GM12891 (cell line): ENCODE measurements around the gene DHRSX.
A peak's percentile ranks its signal among the peaks of the same experiment; 100 is the strongest.

ENCODE experiments used
- DNase-seq: peaks from one replicate; pipeline ENCODE4 v3.0.0; 2011; ENCODE audit warnings: low spot score; ENCODE audit not compliant: insufficient read length
- FAIRE-seq: peaks from 2 replicates; lab custom pipeline; 2011; peaks lifted over from hg19 to GRCh38; lab: Jason Lieb, UNC
- PAX5 ChIP-seq: IDR thresholded peaks from 2 replicates; pipeline ENCODE4 v1.6.1; 2011; ENCODE audit warnings: low read length, moderate library complexity, mild to moderate bottlenecking; ENCODE audit not compliant: insufficient read depth, severe bottlenecking
- POLR2A ChIP-seq: IDR thresholded peaks from 2 replicates; pipeline ENCODE4 v1.6.1; 2011; ENCODE audit warnings: low read depth, low read length, control low read depth
- POLR2AphosphoS5 ChIP-seq: IDR thresholded peaks from 2 replicates; pipeline ENCODE4 v1.6.1; 2011; ENCODE audit warnings: low read depth, low read length, control low read depth
- POU2F2 ChIP-seq: IDR thresholded peaks from 2 replicates; pipeline ENCODE4 v1.6.1; 2011; ENCODE audit warnings: low read depth, mild to moderate bottlenecking, control low read depth, low read length, moderate library complexity
- SPI1 ChIP-seq: IDR thresholded peaks from 2 replicates; pipeline ENCODE4 v1.6.1; 2011; ENCODE audit warnings: low read depth, low read length, control low read depth
- TAF1 ChIP-seq: IDR thresholded peaks from 2 replicates; pipeline ENCODE4 v1.6.1; 2011; ENCODE audit warnings: low read depth, low read length, control low read depth

Gene DHRSX

DNA sequence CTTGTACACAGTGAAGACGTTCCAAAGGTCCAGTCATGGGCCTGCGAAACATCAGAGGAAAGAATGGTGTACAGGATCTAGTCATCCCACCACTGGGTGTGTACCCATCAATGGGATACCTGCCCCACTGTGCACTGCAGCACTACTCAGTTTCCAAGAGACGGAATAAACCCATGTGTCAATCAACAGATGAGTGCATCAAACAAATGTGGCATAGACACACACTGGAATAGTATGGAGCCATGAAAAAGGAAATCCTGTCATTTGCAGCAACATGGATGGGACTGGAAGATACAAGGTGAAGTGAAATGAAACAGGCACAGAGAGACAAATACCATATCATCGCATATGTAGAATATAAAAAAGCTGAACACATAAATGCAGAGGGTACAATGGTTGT, 48.0 kb downstream of the DHRSX start:
- TF ChIP-seq POLR2AphosphoS5 (no peak), SPI1 (no peak), POLR2A (no peak), TAF1 (no peak), POU2F2 (no peak), PAX5 (no peak)
- DNase-seq (no peak), FAIRE-seq (no peak)

DNA sequence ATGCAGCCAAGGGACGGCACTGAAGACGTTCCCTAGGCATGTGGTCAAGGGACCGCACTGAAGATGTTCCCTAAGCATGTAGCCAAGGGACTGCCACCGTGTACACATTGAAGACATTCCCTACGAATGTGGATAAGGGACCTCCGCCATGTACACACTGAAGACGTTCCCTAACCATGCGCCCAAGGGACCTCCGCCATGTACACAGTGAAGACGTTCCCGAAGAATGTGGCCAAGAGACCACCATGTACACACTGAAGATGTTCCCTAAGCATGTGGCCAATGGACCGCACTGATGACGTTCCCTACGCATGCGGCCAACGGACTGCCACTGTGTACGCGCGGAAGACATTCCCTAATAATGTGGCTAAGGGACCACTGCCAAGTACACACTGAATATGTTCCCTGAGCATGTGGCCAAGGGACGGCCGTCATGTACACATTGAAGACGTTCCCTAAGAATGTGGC, 48.4 kb downstream of the DHRSX start:
- FAIRE-seq (no peak), DNase-seq (no peak)
- no peak for TF ChIP-seq POLR2A
- TF ChIP-seq POU2F2 = no peak
- no peak for TF ChIP-seq TAF1
- no peak for TF ChIP-seq PAX5
- no peak for TF ChIP-seq SPI1
- no peak for TF ChIP-seq POLR2AphosphoS5

DNA sequence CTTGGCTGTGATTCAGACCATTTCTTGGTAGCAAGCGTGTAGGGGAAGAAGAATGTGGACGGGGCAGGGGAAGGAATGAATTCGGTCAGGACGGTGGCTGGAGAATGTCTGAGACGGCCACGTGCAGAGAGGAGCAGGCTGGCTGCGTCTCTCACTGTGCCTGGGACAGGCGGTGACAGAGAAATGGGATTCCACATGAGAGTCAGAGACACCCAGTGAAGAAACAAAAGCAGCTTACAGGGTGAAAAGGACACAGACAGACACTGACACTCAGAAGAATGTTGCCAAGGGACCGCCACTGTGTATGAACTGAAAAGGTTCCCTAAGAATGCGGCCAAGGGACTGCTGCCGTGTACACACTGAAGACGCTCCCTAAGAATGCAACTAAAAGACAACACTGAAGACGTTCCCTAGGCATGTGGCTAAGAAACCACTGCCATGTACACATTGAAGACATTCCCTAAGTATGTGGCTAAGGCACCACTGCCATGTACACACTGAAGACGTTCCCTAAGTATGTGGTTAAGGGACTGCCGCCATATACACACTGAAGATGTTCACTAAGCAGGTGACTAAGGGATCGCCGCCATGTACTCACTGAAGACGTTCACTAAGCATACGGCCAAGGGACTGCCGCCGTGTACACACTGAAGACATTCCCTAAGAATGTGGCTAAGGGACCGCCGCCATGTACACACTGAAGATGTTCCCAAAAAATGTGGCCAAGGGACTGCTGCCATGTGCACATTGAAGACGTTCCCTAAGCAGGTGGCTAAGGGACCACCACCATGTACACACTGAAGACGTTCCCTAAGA, 49.1 kb downstream of the DHRSX start:
- no peak for FAIRE-seq

DNA sequence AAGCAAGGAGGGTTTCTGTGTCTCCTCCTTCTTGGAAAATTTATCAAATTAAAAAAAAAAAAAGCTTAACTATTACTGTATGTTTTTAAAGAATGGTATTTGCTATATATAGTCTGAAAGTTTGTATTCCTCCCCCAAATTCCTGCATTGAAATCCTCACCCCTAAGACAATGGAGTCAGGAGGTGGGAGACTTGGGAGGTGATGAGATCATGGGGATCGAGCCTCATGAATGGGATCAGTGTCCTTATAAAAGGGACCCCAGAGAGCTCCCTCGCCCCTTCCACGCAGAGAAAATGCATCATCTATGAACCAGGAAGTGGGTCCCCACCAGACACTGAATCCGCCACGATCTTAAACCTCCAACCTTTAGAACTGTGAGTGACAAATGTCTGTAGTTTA, 50.1 kb downstream of the DHRSX start:
- FAIRE-seq (no peak), DNase-seq (no peak)
- no peak for TF ChIP-seq SPI1
- no peak for TF ChIP-seq PAX5
- no peak for TF ChIP-seq TAF1
- no peak for TF ChIP-seq POLR2A
- no peak for TF ChIP-seq POU2F2
- TF ChIP-seq POLR2AphosphoS5 = no peak

More for the DNA sequence above, 49.1 kb downstream of the DHRSX start:
- TF ChIP-seq POU2F2 (no peak), POLR2AphosphoS5 (no peak), POLR2A (no peak), TAF1 (no peak), PAX5 (no peak), SPI1 (no peak)
- no peak for DNase-seq

DNA sequence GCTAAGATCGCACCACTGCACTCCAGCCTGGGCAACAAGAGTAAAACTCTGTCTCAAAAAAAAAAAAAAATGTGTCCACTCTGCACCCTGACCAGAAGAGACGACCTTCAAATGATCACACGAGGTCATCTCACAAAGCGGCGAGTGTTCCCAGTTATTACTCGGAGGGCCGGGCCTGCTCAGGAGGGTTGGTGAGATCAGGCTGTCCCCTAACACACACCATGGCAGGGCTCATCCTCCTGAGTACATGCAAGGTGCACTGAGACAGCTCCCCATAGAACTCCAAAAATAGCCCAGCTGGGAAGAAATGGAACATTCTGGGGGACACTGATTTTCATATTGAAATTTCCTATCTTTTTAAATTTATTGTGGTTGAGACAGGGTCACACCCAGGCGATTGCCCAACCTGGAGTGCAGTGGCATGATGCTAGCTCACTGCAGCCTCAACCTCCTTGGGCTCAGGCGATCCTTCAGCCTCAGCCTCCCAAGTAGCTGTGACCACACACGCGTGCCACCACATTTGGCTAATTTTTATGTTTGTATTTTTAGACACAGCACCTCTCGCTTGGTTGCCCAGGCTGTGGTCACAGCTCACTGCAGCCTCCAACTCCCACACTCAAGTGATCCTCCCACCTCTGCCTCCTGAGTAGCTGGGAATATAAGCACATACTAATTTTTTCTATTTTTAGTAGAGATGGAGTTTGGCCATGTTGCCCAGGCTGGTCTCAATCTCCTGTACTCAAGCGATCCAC, 51.5 kb downstream of the DHRSX start:
- TF ChIP-seq POLR2AphosphoS5 = no peak
- TF ChIP-seq TAF1 = no peak
- TF ChIP-seq SPI1 = no peak
- no peak for TF ChIP-seq PAX5
- no peak for TF ChIP-seq POLR2A
- TF ChIP-seq POU2F2 = no peak
- FAIRE-seq = peak; percentile 62
- DNase-seq = no peak

DNA sequence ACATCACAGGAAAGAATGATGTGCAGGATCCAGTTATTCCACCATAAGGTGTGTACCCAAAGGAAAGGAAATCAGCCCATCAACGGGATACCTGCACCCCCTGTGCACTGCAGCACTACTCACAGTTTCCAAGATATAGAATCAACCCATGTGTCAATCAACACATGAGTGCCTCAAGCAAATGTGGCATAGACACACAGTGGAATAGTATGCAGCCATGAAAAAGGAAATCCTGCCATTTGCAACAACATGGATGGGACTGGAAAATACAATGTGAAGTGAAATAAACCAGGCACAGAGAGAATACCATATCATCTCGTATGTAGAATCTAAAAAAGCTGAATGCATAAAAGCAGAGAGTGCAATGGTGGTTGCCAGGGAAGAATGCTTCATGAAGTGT, 53.3 kb downstream of the DHRSX start:
- DNase-seq (no peak), FAIRE-seq (peak; percentile 81)
- TF ChIP-seq SPI1 (no peak), PAX5 (no peak), POLR2A (no peak), POU2F2 (no peak), TAF1 (no peak), POLR2AphosphoS5 (no peak)

DNA sequence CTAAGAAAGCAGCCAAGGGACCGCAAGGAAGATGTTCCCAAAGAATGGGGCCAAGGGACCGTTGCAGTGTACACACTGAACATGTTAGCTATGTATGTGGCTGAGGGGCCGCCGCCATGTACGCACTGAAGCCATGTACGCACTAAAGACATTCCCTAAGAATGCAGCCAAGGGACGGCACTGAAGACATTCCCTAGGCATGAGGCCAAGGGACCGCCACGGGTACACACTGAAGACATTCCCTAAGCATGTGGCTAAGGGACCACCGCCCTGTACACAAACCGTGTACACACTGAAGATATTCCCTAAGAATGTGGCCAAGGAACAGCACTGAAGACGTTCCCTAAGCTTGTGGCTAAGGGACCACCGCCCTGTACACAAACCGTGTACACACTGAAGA, 54.0 kb downstream of the DHRSX start:
- FAIRE-seq = peak; percentile 9
- TF ChIP-seq SPI1 = no peak
- no peak for TF ChIP-seq POU2F2
- no peak for TF ChIP-seq POLR2A
- TF ChIP-seq POLR2AphosphoS5 = no peak
- no peak for TF ChIP-seq PAX5
- no peak for TF ChIP-seq TAF1

DNA sequence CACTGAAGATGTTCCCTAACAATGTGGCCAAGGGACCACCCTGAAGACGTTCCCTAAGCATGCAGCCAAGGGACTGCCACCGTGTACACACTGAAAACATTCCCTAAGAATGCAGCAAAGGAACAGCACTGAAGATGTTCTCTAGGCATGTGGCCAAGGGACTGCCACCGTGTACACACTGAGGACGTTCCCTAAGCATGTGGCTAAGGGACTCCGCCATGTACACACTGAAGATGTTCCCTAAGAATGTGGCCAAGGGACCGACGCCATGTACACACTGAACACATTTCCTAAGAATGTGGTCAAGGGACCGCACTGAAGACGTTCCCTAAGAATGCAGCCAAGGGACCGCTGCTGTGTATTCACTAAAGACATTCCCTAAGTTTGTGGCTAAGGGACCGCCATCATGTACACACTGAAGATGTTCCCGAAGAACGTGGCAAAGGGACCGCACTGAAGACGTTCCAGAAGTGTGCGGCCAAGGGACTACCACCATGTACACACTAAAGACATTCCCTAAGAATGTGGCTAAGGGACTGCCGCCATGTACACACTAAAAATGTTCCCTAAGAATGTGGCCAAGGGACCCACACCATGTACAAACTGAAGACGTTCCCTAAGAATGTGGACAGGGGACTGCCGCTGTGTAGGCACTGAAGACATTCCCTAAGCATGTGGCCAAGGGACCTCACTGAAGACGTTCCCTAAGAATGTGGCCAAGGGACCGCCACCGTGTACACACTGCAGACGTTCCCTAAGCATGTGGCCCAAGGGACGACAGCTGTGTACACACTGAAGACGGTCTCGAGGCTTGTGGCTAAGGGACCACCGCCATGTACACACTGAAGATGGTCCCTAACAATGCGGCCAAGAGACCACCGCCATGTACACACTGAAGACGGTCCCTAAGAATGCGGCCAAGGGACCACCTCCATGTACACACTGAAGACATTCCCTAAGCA, 54.8 kb downstream of the DHRSX start:
- TF ChIP-seq POLR2A (no peak), TAF1 (no peak), PAX5 (no peak), POU2F2 (no peak), POLR2AphosphoS5 (no peak)
- no peak for FAIRE-seq
- no peak for DNase-seq

More for the DNA sequence above, 54.0 kb downstream of the DHRSX start:
- DNase-seq = no peak
